IPS-11a (cell line): ENCODE measurements around the gene SPHK2.
"Not testable (repeated sequence)": the region's sequence is repeated elsewhere in the genome, so short reads cannot be mapped to it uniquely, and the experiment has no call there.

ENCODE experiments used
- H3K4me3 ChIP-seq: one replicate; pipeline ENCODE4 v1.5.1; 2013; ENCODE audit warnings: low read depth, low read length, control low read depth

Gene SPHK2

DNA sequence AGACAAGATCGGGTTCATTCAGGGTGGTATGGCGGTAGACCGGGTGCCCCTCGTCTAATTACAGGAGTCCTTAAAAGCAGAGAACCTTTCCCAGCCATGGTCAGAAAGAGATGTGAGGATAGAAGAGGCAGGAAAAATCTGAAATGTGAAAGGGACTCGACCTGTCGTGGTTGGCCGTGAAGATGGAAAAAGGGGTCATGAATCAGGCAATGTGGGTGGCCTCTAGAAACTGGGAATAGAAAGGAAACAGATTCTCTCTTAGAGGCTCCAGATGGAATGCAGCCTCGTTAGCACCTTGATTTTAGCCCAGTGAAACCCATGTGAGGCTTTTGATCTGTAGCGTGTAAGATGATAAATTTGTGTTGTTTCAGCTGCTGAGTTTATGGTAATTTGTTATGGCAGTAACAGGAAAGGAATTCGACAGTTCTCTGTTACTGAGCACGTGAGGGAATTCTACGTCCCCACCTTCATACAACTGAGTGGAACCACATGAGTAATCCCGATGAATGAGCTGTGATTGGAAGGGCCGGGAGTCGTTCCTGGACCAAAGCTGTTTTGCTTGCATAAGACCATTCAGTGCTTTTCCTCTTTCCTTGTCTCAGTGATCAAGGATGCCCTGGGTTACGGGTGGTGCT, 37.7 kb downstream of the SPHK2 start:
- no peak overlapping the region for H3K4me3 ChIP-seq

DNA sequence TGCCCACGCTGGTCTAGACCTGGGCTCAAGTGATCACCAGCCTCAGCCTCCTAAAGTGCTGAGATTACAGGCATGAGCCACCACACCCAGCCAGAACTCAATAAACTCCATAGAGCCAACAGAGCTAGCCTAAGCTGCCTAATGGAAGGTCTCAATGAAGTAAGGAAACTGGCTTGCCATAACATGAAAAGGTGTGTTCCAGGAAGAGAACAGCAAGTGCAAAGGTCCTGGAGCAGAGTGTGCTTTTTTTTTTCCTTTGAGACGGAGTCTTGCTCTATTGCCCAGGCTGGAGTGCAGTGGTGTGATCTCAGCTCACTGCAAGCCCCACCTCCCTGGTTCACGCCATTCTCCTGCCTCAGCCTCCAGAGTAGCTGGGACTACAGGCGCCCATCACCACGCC, 38.5 kb downstream of the SPHK2 start:
- not testable (repeated sequence) for H3K4me3 ChIP-seq

DNA sequence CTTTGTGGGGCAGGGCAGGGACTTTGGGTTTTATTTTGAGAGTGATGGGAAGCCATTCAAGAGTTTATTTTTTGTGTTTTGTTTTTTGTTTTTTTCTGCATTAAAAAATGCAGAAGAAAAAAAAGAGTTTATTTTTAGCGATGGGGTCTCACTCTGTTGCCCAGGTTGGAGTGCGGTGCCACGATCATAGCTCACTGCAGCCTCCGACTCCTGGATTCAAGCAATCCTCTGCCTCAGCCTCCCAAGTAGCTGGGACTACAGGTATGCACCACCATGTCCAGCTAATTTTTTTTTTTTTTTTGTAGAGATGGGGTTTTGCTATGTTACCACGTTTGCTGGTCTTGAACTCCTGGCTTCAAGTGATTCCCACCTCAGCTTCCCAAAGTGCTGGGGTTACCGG, 39.2 kb downstream of the SPHK2 start:
- H3K4me3 ChIP-seq: no peak overlapping the region

DNA sequence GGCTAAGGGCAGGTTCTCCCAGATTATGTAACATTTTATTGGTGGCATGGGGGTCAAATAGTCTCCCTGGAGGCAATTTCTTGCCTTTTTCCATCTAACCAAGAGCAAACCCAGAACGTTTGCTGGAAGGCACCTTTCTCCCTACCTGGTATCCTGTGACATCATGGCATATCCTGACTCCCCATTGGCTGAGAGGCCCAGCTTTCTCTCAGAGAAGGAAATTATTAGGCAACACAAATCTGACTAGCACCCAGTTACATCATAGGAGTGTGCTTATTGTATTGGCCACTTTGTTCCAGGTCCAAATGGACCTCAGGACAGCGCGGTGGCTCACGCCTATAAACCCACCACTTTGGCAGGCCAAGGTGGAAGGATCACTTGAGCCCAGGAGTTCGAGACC, 40.5 kb downstream of the SPHK2 start:
- H3K4me3 ChIP-seq: no peak overlapping the region

DNA sequence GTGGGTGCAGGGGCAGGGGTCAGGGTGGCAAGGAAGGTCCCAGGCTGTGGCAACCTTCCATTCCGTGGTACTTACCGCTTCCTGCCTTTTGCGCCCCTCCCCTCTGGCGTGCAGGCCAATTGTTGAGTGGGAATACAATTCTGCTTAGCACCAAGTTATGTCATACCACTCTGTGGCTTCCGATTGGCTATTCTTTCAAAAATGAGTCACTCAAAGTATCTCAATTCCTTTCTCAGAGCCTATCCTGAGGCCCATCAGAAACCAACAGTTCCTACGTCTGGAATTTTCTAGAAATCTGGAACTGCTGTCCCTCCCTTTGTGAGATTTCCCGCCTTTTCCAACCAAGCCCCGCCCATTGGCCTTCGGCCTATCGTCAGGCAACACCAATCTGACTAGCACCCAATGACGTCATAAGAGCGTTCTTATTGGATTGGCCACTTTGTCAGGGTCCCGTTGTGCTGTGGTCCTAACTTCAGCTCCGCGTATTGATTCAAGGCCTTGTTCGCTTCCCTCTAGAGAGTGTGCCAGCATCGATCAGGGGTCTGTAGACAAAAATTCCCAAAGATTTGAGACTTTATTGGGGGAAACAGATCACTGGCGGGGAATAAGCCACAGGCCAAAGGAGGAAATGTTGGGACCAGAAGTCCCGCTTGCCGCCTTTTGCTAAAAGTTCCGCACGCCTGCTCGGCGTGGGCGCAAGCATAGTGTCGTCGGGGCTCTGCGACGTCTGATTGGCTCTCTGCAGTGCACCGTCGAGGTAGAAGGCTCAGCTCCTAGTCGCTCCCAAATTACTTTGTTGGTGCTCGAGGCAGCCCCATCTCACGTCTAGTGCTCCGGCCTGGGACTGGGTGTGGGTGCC, 41.8 kb downstream of the SPHK2 start:
- no peak overlapping the region for H3K4me3 ChIP-seq

DNA sequence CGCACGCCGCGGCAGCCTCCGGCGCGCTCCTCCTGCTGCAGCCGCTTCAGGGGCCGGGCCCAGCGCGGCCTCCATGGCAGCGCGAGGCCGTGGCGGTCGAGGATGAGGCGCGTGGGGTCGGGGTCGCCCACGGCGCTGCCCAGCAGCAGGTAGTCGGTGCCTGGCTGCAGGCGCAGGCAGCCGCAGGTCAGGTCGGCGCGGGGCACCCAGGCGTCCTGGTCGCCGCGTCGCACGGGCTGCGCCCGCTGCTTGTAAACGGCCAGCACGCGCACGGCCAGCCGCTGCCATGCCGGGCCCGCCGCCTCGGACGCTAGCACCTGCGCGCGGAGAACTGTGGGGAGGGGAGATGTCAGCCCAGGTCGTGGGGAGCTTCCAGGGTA, 42.4 kb downstream of the SPHK2 start:
- H3K4me3 ChIP-seq: no peak overlapping the region

DNA sequence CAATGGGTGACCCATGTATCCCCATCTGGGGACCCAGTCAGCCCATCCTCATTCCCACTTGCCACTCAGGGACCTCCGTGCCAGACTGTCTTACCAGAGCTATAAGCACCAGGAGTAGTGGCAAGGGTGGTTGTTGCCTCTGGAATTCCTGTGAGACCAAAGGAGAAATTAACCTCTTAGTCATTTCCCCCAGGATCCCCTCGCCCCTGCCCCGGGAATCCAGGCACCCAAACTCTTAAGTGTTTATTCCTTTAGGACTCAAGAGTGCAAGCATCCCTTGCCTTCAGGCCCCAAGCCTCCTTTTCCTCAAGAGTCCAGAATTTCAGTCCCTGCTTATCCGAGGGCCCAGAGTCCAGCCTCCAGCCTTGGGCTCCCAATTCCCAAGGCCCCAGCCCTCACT, 44.4 kb downstream of the SPHK2 start:
- H3K4me3 ChIP-seq: no peak overlapping the region

DNA sequence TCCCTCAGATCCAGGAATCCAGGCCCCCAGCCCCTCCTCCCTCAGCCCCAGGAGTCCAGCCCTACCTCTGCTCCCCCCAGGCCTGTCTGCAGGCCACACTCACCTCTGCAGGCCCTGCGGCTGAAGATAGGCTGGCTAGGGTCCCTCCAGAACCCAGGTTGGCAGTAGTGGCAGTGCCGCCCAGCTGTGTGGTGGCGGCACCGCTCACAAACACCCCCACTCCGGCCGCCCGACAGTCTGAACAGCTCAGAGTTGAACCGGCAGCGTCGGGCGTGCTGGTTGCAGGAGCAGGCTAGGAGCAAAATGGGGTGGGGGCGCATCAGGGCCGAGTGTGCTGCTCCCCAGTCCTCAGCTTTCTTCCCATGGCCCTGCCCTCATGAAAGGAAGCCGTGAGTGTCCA, 45.2 kb downstream of the SPHK2 start:
- no peak overlapping the region for H3K4me3 ChIP-seq

DNA sequence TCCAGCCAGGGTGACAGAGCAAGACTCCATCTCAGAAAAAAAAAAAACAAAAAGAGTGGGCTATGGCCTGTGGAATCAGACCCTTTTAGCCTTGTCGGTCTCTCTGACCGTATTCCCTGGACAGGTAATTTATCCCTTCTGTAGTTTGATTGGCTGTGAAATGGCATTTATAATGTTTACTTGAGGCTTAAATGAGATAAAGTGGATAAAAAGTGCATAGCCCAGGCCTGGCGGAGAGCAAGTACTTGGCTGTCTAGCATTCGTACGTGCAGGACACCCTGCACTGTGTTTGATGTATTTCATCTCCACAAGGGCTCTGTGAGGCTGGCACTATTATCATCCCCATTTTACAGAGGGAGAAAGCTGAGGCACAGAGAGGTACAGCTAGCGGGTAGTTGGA, 46.5 kb downstream of the SPHK2 start:
- H3K4me3 ChIP-seq: no peak overlapping the region

DNA sequence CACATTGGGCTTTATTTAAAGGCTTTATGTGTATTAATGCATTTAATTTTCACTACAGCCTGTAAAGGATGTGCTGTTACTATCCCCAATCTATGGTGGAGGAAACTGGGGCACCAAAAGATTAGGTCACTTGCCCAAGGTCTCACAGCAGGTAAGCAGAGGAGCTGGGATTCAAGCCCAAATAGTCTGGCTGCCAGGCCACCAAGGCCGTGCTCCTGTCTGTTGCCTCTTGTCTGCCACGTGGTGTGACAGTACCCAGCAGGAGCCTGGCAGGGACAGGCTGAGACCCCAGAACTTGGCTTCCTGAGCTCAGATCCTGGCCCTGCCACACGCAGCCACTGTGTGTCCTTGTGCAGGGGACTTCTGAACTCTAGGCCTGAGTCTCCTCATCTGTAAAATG, 49.0 kb downstream of the SPHK2 start:
- H3K4me3 ChIP-seq: no peak overlapping the region

DNA sequence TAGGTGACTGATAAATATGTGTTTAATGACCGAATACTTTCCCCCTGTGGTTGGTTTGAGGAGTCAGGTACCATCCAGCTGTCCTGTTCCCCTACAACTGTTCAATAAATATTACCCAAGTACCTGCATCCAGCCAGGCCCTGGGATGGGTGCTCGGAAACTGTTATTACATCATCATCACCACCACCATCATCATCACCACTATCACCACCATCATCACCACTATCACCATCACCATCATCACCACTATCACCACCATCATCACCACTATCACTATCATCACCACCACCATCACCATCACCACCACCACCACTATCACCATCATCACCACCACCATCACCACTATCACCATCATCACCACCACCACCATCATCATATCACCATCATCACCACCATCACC, 49.5 kb downstream of the SPHK2 start:
- no peak overlapping the region for H3K4me3 ChIP-seq

DNA sequence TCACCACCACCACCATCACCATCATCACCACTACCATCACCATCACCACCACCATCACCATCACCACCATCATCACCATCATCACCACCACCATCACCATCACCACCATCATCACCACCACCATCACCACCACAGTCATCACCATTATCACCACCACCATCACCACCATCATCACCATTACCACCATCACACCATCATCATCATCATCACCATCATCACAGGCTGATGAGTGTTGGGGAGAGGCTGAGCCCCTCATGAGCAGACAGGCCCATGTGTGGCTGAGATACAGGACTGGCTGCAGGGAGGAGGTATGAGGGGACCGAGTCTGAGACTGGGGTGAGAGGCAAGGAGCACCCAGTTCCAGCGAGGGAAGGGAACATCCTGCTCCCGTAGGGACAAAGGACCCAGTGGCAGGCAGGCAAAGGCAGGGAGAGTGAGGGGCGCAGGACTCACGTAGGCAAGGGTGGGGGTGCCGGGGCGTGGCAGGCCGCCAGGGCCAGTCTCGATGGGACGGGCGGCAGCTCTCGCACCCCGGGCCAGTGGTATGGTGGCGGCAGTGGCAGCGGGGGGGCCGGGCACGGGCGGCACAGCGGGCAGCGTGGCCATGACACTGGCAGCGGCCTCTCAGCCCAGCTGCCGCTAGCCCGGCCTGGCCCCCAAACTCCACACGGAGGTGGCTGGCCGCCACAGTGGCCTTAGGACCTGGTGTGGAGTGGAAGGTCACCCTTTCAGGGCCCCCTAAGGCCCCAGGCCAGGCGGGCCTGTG, 50.8 kb downstream of the SPHK2 start:
- H3K4me3 ChIP-seq: no peak overlapping the region

DNA sequence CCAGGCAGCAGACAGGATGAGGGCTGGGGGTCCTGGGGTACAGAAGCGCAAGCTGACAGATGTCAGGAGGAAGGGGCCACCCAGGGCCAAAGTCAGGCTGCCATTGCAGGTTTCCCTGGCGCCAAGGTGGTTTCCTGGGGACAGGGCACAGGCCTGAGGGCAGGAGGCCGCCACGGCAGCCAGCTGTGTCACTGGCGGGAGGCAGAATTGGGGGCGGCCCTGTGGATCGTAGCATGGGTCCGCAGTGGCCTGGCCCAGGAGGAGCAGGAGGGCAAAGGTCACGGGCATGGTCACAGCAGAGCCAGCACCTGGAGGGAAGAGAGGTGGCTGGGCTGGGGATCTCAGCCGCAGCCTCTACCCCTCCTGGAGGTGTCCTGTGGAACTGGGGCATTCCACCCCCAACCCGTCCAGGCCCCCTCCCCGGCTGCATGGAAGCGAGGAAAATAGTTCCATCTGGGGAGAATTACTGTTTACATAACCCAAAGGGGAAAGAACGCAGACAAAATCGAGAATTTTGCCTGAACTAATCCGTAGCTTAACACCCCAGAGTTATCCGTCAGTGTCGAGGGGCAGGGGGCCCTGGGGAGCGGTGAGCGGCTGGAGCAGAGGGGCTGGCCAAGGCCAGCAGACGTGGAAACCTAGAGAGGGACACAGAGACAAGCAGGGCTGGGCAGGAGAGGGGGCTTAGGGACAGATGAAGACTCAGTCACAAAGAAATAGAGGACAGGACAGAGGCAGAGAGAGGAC, 51.6 kb downstream of the SPHK2 start:
- no peak overlapping the region for H3K4me3 ChIP-seq

DNA sequence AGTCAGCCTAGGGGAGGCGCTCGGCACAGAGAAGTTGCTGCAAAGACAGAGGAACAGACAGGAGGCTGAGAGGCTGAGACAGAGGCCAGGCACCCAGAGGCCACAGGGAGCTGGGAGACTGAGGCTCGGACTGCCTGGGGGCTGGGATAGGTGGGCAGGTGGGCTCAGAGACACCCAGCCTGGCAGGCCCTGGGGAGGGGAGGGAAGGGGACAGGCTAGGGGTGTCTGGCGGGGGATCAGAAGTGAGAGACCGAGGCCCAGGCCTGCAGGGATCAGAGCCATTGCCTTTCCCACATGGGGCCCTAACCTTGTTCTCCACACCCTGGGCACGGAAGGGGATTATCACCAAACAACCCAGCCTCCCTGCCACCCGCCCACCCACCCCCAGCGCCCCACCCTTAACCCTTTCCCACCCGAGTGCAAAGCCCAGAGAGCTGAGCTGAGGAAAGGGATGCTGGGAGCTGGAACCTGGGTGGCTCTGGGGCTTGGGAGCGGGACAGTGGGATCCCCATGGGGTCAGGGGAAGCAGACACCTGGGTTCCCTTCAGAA, 52.2 kb downstream of the SPHK2 start:
- H3K4me3 ChIP-seq: no peak overlapping the region

DNA sequence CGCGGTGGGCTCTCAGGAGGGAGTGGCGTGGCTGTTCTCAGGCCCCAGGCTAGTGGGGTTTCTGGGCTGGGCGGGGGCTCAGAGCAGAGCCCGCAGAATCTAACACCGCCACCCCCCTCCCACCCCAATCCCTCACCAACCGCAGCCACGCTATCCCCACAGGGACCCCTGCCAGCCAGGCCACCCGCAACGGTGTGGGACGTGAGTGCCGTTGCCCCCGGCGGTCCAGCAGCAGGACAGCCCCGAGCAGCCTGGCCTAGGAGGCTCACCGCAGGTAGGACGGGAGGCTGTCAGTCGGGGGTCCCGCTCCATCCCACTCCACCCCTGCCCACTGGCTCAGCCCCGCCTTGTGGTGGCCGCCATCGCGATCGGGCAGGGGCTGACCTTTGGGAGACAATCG, 53.7 kb downstream of the SPHK2 start, which contains the start of gene NTN5:
NTN5 (minus strand) TSS at position 24 of the 400 bp plus-strand sequence. CDS start 2,031 bp downstream, outside the sequence.
- H3K4me3 ChIP-seq: no peak within 1 kb of the TSS

DNA sequence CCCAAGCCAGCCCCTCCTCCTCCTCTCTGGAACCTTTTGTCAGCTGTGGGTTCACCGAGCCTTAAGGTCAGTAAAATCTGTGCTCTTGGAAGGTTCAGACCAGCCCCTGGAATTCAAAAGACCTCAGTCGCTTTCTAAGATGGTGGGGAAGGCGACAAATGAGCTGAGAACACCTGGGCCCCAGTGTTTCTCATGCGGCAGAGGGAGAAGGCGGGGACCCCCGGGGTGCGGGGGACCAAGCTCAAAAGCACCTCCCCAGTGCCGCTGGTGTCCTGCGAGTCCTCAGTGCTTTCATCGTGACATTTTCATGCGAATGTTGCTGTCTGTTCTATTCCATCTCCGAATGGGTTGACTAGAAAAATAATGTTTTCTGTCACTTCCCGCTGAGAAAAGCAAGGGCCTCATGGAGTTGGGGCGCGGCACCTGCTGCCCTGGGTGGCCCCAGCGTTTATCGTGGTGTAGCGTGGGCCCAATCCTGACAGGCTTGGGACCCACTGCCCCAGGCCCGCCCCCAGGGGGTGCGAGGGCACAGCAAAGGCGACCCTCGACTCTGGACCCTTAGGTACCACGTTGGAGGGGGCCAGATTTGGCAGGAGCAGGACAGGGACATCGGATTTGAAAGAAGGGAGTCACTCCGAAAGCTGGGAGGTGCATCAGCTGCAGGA, 54.3 kb downstream of the SPHK2 start:
- H3K4me3 ChIP-seq: no peak overlapping the region

DNA sequence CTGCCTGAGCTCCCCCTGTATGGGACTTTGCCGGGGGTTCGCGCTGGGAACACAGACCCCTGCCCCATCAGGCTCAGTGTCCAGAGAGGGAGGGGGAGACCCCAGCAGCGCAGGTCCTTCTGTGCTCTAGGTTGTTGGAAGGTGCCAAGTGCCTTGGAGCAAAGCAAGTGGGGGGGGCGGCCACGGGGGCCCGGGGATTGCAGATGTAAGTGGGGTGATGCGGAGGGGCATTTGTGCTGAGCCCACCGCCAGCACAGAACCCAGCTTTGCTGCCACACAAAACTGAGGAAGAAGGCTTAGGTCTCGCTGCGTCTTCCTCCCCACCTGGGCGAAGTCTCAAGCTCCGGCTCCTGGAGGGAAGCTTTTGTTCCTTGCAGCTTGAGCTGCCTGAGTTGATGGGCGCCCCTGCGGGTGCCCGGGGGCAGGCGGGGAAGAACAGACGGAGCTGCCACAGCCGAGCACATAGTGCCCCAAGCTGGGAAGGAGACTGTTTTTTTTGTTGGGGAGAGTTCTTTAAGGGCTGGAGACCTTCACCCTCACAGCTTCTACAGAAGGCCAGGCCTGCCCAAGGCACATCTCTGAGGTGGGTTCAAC, 55.0 kb downstream of the SPHK2 start:
- no peak overlapping the region for H3K4me3 ChIP-seq

DNA sequence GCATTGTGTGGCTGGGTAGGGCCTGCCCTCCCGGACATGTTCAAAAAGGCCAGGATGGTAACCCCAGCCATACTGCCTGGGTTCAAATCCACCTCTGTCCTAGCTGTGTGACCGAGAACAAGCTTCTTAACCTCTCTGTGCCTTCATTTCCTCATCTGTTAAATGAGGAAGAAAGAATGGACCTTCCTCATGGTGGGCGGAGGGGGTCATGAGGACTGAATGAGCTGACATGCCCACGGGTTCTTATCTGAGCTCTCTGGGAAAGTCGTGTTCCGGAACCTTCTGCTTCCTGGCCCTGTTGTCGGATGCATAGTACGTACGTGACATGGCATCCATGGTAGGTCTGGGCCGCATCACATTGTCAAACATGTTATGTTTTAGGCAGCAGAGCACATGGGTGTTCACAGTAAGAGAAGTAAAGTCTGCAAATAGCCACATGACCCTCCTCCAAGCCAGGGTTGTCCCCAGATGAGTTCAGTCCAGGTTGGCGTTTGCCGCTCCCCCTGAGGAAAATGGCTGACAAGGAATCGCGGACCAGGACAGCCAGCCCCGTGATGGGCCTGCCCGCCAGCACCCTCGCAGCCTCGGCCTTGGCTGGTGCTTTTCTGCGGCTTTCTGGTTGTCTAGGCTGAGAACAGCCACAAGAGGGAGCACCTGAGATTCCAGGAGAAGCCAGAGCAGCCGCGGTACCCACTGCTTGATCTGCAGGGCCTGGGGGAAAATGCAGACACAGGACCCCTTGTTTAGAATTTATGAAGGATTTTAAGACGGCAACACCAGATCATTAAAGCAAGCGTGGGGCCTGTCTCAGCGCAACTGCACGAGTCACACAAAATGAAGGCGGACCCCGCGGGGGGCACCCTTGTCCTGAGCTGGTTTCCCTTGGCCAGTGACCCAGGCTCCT, 55.9 kb downstream of the SPHK2 start:
- no peak overlapping the region for H3K4me3 ChIP-seq

DNA sequence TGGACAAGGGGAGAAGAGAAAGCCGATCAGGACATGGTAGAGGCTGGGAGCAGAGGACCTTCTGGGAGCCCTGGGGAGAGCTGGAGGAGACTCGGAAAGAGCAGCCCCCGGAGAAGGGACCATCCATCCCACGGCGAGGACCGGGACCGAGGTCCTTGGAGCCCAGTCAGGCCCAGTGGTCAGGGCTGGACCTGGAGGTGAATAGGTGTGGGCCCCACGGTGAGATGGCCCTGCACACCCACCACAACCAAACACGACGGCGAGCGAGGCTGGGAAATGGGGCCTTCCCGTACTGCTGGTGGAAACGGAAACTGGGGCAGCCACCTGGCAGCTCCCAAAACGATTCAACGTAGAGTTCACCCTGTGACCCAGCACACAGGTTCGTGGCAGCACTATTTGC, 57.2 kb downstream of the SPHK2 start:
- H3K4me3 ChIP-seq: no peak overlapping the region
